ENCODE measurements around the gene AHCYL2.
"Not testable (repeated sequence)": the region's sequence is repeated elsewhere in the genome, so short reads cannot be mapped to it uniquely, and the experiment has no call there.

Gene AHCYL2

DNA sequence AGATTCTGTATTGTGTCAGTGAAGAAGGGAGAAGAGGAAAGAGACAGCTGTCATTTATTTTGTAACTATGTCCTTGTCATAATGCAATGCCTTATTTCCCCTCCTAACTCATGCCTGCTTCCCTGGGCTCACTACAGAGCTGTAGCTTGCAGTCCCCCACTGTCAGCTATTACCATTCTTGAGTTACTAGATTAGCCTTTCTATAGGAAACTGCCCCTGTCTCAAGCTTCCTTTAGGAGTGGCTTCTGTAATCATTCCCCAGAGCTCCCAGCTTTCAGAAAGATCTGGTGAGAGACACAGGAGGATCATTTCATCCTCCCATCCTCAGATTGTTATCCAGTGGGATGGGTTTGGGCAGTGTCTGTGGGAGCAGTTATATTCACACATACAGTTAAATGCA is 245.1 kb downstream of the AHCYL2 start:
- H3K4me2 ChIP-seq (ENCODE audit: low read depth, low read length, poor library complexity, severe bottlenecking): no peak overlapping the region

DNA sequence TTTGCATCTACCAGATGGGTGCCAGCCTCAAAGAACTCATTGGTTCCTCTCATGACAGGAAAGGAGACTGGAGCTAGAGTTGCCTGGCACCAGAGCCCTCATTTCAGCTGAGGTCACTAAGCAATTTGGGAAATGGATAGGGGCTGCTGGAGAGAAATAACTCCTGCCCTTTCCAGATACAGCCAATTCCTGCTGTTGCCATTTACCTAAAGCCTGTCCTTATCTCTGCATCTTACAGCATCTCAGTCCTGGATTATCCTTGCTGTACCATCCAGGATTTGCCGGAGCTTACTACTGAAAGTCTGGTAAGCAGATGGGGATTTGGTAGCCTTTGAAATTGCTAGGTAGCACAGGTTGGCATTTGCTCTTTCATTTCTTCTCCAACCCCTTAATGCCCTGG is 245.6 kb downstream of the AHCYL2 start:
- H3K4me3 ChIP-seq (ENCODE audit: insufficient read depth, low read length, poor library complexity, severe bottlenecking): no peak overlapping the region
- no peak overlapping the region for H3K9ac ChIP-seq (ENCODE audit: low read length)
- no peaks in the 10 kb centered on the region for H3K9me3 ChIP-seq (ENCODE audit: insufficient read depth, low read length)
- H2AFZ ChIP-seq (ENCODE audit: low read depth, low read length, severe bottlenecking): no peak overlapping the region
- H3K27me3 ChIP-seq (ENCODE audit: low read length): no peaks in the 10 kb centered on the region
- H3K27ac ChIP-seq (ENCODE audit: low read depth, low read length): no peak overlapping the region
- H3K9me2 ChIP-seq (replicated peaks; ENCODE audit: insufficient read depth, low read length): no peaks in the 10 kb centered on the region
- no peaks in the 10 kb centered on the region for H4K20me1 ChIP-seq (ENCODE audit: low read depth, low read length)
- TF ChIP-seq EZH2phosphoT487 (conservative IDR thresholded peaks at IDR 0.05; ENCODE audit: low read length): no peak
- TF ChIP-seq, protein P1, sequence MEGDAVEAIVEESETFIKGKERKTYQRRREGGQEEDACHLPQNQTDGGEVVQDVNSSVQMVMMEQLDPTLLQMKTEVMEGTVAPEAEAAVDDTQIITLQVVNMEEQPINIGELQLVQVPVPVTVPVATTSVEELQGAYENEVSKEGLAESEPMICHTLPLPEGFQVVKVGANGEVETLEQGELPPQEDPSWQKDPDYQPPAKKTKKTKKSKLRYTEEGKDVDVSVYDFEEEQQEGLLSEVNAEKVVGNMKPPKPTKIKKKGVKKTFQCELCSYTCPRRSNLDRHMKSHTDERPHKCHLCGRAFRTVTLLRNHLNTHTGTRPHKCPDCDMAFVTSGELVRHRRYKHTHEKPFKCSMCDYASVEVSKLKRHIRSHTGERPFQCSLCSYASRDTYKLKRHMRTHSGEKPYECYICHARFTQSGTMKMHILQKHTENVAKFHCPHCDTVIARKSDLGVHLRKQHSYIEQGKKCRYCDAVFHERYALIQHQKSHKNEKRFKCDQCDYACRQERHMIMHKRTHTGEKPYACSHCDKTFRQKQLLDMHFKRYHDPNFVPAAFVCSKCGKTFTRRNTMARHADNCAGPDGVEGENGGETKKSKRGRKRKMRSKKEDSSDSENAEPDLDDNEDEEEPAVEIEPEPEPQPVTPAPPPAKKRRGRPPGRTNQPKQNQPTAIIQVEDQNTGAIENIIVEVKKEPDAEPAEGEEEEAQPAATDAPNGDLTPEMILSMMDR (IDR thresholded peaks at IDR 0.05; ENCODE audit: insufficient read depth, low read length, poor library complexity, severe bottlenecking): no peak
- no peaks in the 10 kb centered on the region for H3K36me3 ChIP-seq (ENCODE audit: low read length)
- no peak overlapping the region for H3K4me2 ChIP-seq (ENCODE audit: low read depth, low read length, poor library complexity, severe bottlenecking)
- H3F3A ChIP-seq (ENCODE audit: insufficient read depth): no peaks in the 10 kb centered on the region
- H3K79me2 ChIP-seq (ENCODE audit: insufficient read depth, low read length): no peaks in the 10 kb centered on the region

More for the DNA sequence above, 245.1 kb downstream of the AHCYL2 start:
- H3K9me2 ChIP-seq (replicated peaks; ENCODE audit: insufficient read depth, low read length): no peaks in the 10 kb centered on the region
- no peaks in the 10 kb centered on the region for H3F3A ChIP-seq (ENCODE audit: insufficient read depth)
- no peaks in the 10 kb centered on the region for H3K9me3 ChIP-seq (ENCODE audit: insufficient read depth, low read length)
- H3K9ac ChIP-seq (ENCODE audit: low read length): no peak overlapping the region
- no peaks in the 10 kb centered on the region for H3K27me3 ChIP-seq (ENCODE audit: low read length)
- no peaks in the 10 kb centered on the region for H3K36me3 ChIP-seq (ENCODE audit: low read length)
- TF ChIP-seq, protein P1 (IDR thresholded peaks at IDR 0.05; ENCODE audit: insufficient read depth, low read length, poor library complexity, severe bottlenecking): no peak
- TF ChIP-seq EZH2phosphoT487 (conservative IDR thresholded peaks at IDR 0.05; ENCODE audit: low read length): no peak
- no peak overlapping the region for H2AFZ ChIP-seq (ENCODE audit: low read depth, low read length, severe bottlenecking)
- no peak overlapping the region for H3K4me3 ChIP-seq (ENCODE audit: insufficient read depth, low read length, poor library complexity, severe bottlenecking)
- H4K20me1 ChIP-seq (ENCODE audit: low read depth, low read length): no peaks in the 10 kb centered on the region
- no peaks in the 10 kb centered on the region for H3K79me2 ChIP-seq (ENCODE audit: insufficient read depth, low read length)
- no peak overlapping the region for H3K27ac ChIP-seq (ENCODE audit: low read depth, low read length)

DNA sequence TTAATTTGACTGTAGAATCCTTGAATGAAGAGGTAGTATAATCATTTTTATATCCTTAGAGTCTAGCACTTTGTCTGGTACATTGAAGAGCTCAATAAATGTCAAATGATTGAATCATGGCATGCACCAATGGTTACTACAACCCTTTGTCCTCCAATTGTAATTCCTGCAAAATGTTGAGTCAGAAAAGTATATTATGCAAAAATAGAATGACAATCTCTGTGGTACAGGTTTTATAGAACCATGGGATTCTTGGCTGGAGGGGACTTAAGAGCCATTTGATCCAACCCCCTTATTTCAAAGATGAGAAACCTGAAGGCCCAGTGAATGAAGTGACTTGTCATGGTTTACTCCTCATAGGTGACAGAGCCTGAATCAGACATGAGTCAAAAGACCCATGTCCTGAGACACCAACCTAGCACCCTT is 246.6 kb downstream of the AHCYL2 start:
- no peak overlapping the region for H3K4me3 ChIP-seq (ENCODE audit: insufficient read depth, low read length, poor library complexity, severe bottlenecking)
- H3K27me3 ChIP-seq (ENCODE audit: low read length): no peaks in the 10 kb centered on the region
- H3K4me2 ChIP-seq (ENCODE audit: low read depth, low read length, poor library complexity, severe bottlenecking): no peak overlapping the region
- no peaks in the 10 kb centered on the region for H3K9me3 ChIP-seq (ENCODE audit: insufficient read depth, low read length)
- H3K27ac ChIP-seq (ENCODE audit: low read depth, low read length): no peak overlapping the region
- no peaks in the 10 kb centered on the region for H3F3A ChIP-seq (ENCODE audit: insufficient read depth)
- no peak overlapping the region for H3K9ac ChIP-seq (ENCODE audit: low read length)
- H3K9me2 ChIP-seq (replicated peaks; ENCODE audit: insufficient read depth, low read length): no peaks in the 10 kb centered on the region
- H3K36me3 ChIP-seq (ENCODE audit: low read length): no peaks in the 10 kb centered on the region
- H4K20me1 ChIP-seq (ENCODE audit: low read depth, low read length): no peaks in the 10 kb centered on the region
- H2AFZ ChIP-seq (ENCODE audit: low read depth, low read length, severe bottlenecking): no peak overlapping the region
- H3K79me2 ChIP-seq (ENCODE audit: insufficient read depth, low read length): no peaks in the 10 kb centered on the region
- TF ChIP-seq EZH2phosphoT487 (conservative IDR thresholded peaks at IDR 0.05; ENCODE audit: low read length): no peak
- TF ChIP-seq, protein P1 (IDR thresholded peaks at IDR 0.05; ENCODE audit: insufficient read depth, low read length, poor library complexity, severe bottlenecking): no peak

DNA sequence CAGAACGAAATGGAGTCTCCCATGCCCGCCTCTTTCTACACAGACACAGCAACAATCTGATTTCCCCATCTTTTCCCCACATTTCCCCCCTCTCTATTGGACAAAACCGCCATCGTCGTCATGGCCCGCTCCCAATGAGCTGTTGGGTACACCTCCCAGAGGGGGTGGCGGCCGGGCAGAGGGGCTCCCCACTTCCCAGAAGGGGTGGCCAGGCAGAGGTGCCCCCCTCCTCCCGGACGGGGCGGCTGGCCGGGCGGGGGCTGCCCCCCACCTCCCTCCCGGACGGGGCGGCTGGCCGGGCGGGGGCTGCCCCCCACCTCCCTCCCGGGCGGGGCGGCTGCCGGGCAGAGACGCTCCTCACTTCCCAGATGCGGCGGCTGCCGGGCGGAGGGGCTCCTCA is 251.1 kb downstream of the AHCYL2 start:
- not testable (repeated sequence) for H3K9ac ChIP-seq (ENCODE audit: low read length); H3K9me2 ChIP-seq (replicated peaks; ENCODE audit: insufficient read depth, low read length); H3K4me2 ChIP-seq (ENCODE audit: low read depth, low read length, poor library complexity, severe bottlenecking); H4K20me1 ChIP-seq (ENCODE audit: low read depth, low read length); H3K4me3 ChIP-seq (ENCODE audit: insufficient read depth, low read length, poor library complexity, severe bottlenecking); H2AFZ ChIP-seq (ENCODE audit: low read depth, low read length, severe bottlenecking); H3K27me3 ChIP-seq (ENCODE audit: low read length); H3F3A ChIP-seq (ENCODE audit: insufficient read depth); H3K27ac ChIP-seq (ENCODE audit: low read depth, low read length); H3K79me2 ChIP-seq (ENCODE audit: insufficient read depth, low read length); H3K36me3 ChIP-seq (ENCODE audit: low read length); H3K9me3 ChIP-seq (ENCODE audit: insufficient read depth, low read length)

DNA sequence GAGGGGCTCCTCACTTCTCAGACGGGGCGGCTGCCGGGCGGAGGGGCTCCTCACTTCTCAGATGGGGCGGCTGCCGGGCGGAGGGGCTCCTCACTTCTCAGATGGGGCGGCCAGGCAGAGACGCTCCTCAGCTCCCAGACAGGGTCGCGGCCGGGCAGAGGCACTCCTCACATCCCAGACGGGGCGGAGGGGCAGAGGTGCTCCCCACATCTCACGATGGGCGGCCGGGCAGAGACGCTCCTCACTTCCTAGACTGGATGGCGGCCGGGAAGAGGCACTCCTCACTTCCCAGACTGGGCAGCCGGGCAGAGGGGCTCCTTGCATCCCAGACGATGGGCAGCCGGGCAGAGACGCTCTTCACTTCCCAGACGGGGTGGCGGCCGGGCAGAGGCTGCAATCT is 251.6 kb downstream of the AHCYL2 start:
- not testable (repeated sequence) for H3K9me2 ChIP-seq (replicated peaks; ENCODE audit: insufficient read depth, low read length); H3K4me2 ChIP-seq (ENCODE audit: low read depth, low read length, poor library complexity, severe bottlenecking); H4K20me1 ChIP-seq (ENCODE audit: low read depth, low read length); H3K9me3 ChIP-seq (ENCODE audit: insufficient read depth, low read length); H3K27ac ChIP-seq (ENCODE audit: low read depth, low read length); H3K79me2 ChIP-seq (ENCODE audit: insufficient read depth, low read length); H3K27me3 ChIP-seq (ENCODE audit: low read length); H3F3A ChIP-seq (ENCODE audit: insufficient read depth); H3K4me3 ChIP-seq (ENCODE audit: insufficient read depth, low read length, poor library complexity, severe bottlenecking); H2AFZ ChIP-seq (ENCODE audit: low read depth, low read length, severe bottlenecking); H3K9ac ChIP-seq (ENCODE audit: low read length); H3K36me3 ChIP-seq (ENCODE audit: low read length)

Data from SU-DHL-6 (cell line).